HG03039 (cell line): ENCODE data around the gene AMN1.
"Not testable (repeated sequence)": the region's sequence is repeated elsewhere in the genome, so short reads cannot be mapped to it uniquely, and the experiment has no call there.

ENCODE experiments used
- ATAC-seq: cut with Tn5 transposase; IDR thresholded peaks from one replicate; pipeline ENCODE4 v1.9.1; 2021; ENCODE audit warnings: mild to moderate bottlenecking, moderate library complexity; ENCODE audit not compliant: unreplicated experiment

The AMN1 gene

DNA sequence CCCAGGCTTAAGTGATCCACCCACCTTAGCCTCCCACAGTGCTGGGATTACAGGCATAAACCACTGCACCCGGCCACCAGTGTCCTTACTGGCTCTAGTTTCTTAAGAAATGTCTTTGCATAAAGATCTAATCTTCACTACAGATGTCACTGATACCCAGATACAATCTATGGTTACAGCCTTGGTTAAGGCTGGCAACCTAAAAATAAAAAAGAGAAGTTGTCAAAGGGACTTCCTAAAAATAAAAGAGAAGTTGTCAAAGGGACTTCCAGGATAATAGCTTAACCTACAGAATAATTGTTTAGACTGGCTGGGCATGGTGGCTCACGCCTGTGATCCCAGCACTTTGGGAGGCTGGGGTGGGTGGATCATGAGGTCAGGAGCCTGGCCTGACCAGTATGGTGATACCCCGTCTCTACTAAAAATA, 41.7 kb downstream of the AMN1 start:
- peak; percentile 54 for ATAC-seq

GRCh38 chr12:31685801-31686200, 43.0 kb downstream of the AMN1 start:
- ATAC-seq, result no peak

- peak; percentile 75 for ATAC-seq
Measured at GRCh38 chr12:31682136-31682962, 46.5 kb downstream of the AMN1 start.

DNA sequence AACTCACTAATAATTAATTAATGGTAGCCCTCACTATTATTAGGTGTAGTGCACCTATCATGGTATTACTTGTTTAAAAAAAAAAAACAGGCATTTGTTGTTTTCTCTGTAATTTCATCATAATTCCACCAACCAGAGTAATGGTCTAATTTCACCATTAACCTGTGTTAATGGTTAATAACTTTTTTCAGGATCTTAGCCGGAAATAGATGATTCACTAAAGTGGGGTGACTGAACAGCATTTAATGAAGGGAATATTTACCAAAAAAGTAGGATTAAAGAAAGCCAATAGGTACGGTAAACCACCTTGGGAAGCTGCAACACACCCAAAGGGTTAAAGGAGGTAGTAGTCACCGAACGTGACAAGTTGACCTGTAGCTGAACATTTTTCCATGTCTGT, 56.3 kb downstream of the AMN1 start:
- ATAC-seq, result no peak

DNA sequence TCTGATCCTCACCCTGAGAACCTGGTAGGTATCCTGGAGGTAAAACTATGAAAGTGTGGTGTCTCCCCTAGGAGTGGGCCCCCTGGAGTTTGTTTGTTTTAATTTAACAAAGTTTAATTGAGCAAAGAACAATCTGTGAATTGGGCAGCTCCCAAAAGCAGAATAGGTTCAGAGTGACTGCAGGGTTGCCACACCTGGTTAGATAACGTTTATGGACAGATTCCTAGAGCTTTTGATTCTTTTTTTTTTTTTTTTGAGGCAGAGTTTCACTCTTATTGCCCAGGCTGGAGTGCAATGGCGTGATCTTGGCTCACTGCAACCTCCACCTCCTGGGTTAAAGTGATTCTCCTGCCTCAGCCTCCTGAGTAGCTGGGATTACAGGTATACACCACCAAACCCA, 59.2 kb downstream of the AMN1 start:
- ATAC-seq, result not testable (repeated sequence)

DNA sequence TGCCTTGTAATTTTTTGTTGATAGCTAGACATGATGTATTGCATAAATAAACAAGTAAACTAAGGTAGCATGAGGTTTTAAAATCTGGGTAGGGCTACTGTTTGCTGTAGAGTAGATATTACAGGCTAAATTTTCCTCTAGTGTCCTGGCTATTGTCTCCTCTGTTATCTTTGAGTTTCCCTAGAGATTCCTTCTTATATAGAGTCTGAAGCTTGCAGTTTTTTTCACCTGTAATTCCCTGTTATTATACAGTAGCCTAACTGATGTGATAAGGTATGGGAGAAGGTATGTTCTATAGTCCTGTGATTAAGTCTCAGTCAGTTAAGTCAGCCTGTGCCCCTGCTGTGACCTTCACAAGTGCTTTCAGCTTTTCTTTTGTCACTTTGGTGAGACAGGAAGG, 59.8 kb downstream of the AMN1 start:
- no peak for ATAC-seq

DNA sequence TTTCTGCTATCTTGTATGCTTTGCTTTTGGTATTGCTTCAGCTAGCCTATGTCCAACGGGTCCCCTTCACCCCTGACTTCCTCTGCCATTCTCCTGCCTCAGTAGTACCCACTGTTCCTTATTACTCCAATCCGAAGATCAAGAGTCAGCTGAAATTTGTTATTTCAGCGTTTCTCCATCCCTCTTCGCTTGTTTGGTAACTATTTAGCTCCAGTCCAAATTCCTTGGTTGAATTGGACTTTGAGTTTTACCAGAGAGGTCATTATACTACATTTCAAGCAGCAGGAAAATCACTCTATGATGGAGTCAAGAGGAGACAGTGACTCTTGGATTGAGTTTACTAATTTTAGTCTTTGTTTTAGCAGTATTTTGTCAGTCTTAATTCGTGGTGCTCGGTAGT, 64.8 kb downstream of the AMN1 start:
- ATAC-seq, result no peak

DNA sequence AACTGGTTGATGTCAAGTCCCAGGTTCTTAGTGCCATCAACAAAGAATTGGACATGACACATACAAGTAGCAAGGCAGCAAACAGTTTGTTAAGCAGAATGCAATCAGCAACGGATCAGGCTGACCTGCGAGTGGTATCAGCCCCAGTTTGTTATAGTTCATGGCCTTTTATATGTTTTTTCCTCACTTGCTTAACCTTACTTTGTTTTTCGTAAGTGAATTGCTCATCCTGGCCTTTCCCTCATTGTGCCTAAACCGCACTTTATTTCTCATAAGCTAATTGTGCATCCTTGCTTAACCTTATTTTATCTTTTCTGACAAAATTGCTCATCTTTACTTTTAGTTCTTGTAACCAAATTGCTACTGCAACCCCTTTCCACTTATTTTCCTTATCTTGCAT, 65.2 kb downstream of the AMN1 start:
- no peak for ATAC-seq

GRCh38 chr12:31662176-31662849, 66.5 kb downstream of the AMN1 start:
- ATAC-seq, result no peak

- peak; percentile 99 for ATAC-seq
Measured at GRCh38 chr12:31659087-31659942, 69.5 kb downstream of the AMN1 start, which contains the start of gene ETFBKMT. TSS of gene ETFBKMT (plus strand) at chr12:31659688. CDS start at chr12:31661954, 2,266 bp downstream.

GRCh38 chr12:31658471-31659086, 70.2 kb downstream of the AMN1 start:
- no peak for ATAC-seq

DNA sequence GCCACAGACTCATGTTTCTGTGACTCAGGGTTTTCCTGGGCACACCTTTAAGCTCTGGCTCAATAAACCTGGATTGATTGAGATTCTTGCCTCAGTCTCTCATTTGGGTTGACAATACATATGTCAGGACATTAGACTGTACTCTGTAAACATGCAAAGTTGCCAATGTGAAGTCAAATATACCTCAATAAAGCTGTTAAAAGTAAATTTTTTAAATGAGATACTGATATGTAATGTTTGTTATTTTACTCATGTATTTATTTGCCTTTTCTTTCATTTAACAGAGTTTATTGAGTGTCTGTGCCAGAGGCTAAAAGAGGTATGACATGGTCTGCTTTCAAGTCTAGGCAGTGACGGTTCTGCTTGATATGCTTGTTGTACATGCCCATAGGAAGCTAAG, 73.0 kb downstream of the AMN1 start:
- no peak for ATAC-seq

DNA sequence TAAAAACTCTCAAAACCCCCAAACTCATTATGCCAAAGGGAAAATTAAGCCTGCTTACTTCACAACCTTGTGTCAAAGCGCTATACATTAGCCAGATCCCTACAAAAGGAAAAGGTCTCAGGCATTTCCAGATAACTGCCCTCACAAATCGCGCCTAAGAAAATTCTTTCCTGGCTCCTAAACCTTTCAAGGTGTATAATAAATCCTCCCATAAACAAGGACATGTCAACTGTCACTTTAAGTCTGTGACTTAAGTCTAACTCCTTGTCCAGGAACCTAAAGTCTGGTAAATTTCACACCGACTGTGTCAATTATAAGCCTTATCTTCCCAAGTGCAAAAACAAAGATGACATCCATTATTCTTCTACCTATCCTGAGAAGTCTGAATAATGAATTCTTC, 73.6 kb downstream of the AMN1 start:
- no peak for ATAC-seq

DNA sequence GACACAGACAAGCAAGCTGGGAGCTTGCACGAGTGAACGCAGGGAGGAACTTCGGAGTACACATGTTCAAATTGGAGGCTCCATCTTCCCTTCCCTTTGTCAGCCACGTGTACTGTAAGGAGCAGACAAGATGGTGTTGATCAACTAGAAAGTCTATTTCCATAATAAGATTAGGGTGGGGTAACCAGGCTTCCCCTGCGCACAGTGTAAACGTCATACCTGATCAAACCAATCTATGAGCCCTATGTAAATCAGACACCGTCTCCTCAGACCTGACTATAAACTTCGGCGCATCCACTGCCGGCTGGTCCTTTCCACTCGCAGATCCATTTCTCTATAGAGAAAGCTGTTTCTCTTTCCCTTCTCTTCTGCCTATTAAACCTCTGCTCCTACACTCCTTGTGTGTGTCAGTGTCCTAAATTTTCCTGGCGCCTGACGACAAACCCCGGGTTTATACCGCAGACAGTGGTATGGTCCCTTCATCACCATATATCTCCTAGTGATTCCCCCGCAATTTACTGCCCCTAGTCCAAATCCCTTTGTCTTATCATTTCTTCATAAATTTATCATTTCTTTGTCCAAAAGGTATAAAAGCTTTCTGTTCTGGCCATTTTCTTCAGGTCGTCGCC, 76.8 kb downstream of the AMN1 start:
- no peak for ATAC-seq

DNA sequence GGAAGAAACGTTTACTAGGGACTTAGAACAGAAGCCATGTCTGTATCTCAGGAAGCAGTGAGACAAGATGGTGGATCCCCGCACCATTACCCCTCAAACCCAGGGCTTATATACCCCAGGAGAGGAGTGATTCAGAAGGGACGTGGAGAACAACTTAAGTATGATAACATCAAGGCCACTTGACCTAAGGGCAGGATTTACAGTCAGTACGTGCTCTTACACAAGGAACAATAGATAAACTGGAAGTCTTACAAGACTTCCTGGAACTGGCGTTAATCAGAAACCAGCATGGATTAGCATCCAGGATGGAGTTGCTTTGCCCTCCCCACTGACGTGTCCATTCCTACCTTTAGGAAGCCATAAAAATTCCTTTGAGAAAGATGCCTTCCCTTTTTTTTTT, 77.9 kb downstream of the AMN1 start:
- ATAC-seq, result no peak

- no peak for ATAC-seq
Measured at GRCh38 chr12:31647086-31647491, 81.7 kb downstream of the AMN1 start.

- no peak for ATAC-seq
Measured at GRCh38 chr12:31645924-31646323, 82.9 kb downstream of the AMN1 start.

GRCh38 chr12:31644536-31644935, 84.3 kb downstream of the AMN1 start:
- no peak for ATAC-seq

GRCh38 chr12:31641509-31642090, 87.2 kb downstream of the AMN1 start:
- ATAC-seq, result no peak

- ATAC-seq, result no peak
Measured at GRCh38 chr12:31634620-31635019, 94.2 kb downstream of the AMN1 start.
